A549 (cell line): ENCODE results near the gene CD47. TPM values are rescaled to one million over a fixed set of nuclear protein-coding genes. Genes with fewer than 3 reads are reported as not detected.

ENCODE experiments used
- ATAC-seq, 2 experiments: fragments of 200-7000 bp in 1 of 2; fragments of >200 bp in 1 of 2; cut with Nextera tagmentation in 1 of 2; cut with Tn5 transposase in 1 of 2; 3 replicates each; pipeline versions ENCODE4 v1.8.0 to v1.9.1; 2018 to 2020; ENCODE audit warnings: mild to moderate bottlenecking in 1 of 2, moderate library complexity in 1 of 2
- CTCF ChIA-PET: fragments of 300-600 bp; sonication (Branson Sonifier 250); formaldehyde crosslinking; extraction: SDS; loops from one replicate; lab custom pipeline; 2021; ENCODE audit warnings: antibody characterized with exemption, inconsistent platforms; lab: Yijun Ruan, JAX
- POLR2A ChIA-PET: fragments of 350-600 bp; formaldehyde crosslinking; extraction: SDS; loops from one replicate; lab custom pipeline; 2021; ENCODE audit warnings: antibody characterized with exemption, inconsistent platforms; lab: Yijun Ruan, JAX
- DNase-seq, 2 experiments: peaks; one replicate each; pipeline versions ENCODE4 v3.0.0 to v3.0.0-alpha.2; 2011 to 2016; ENCODE audit warnings: low read depth in 1 of 2, low spot score in 1 of 2
- FAIRE-seq: peaks from 2 replicates; lab custom pipeline; 2011; peaks lifted over from hg19 to GRCh38; lab: Jason Lieb, UNC
- H3K27ac ChIP-seq, 2 experiments: fragments of >200 bp; sonication (Bioruptor Twin); formaldehyde crosslinking; 3 replicates each; pipeline ENCODE4 v1.5.1; 2016 to 2017
- H3K4me1 ChIP-seq: fragments of >200 bp; sonication (Bioruptor Twin); formaldehyde crosslinking; 3 replicates; pipeline ENCODE4 v1.6.1; 2016
- H3K4me2 ChIP-seq: fragments of >200 bp; sonication (Bioruptor Twin); formaldehyde crosslinking; 3 replicates; pipeline ENCODE4 v1.6.1; 2016
- H3K4me3 ChIP-seq: fragments of >200 bp; sonication (Bioruptor Twin); formaldehyde crosslinking; 3 replicates; pipeline ENCODE4 v1.5.1; 2016
- H3K9me3 ChIP-seq: fragments of >200 bp; sonication (Bioruptor Twin); formaldehyde crosslinking; 3 replicates; pipeline ENCODE4 v1.6.1; 2016
- CBX8 ChIP-seq: fragments of 200-600 bp; sonication (generic); IDR thresholded peaks from 2 replicates; pipeline ENCODE4 v1.6.1; 2016
- CEBPB ChIP-seq, 2 experiments: fragments of >200 bp in 1 of 2; sonication (Bioruptor Twin) in 1 of 2; formaldehyde crosslinking in 1 of 2; IDR thresholded peaks; 2 replicates each; pipeline ENCODE4 v1.6.1; 2012 to 2016
- CHD2 ChIP-seq: fragments of 150-350 bp; IDR thresholded peaks from 2 replicates; pipeline ENCODE4 v1.6.1; 2014; ENCODE audit warnings: low read length; ENCODE audit not compliant: partially characterized antibody
- CHD4 ChIP-seq: fragments of 200-600 bp; sonication (generic); IDR thresholded peaks from 2 replicates; pipeline ENCODE4 v1.6.1; 2016; ENCODE audit warnings: antibody characterized with exemption, mild to moderate bottlenecking, borderline replicate concordance
- CTCF ChIP-seq: fragments of >200 bp; sonication (Bioruptor Twin); formaldehyde crosslinking; IDR thresholded peaks from 3 replicates; pipeline ENCODE4 v1.5.1; 2016
- E2F6 ChIP-seq: IDR thresholded peaks from 2 replicates; pipeline ENCODE4 v1.6.1; 2012; ENCODE audit warnings: low read depth, borderline replicate concordance
- EHMT2 ChIP-seq: fragments of 200-600 bp; sonication (generic); IDR thresholded peaks from 2 replicates; pipeline ENCODE4 v1.6.1; 2016; ENCODE audit warnings: antibody characterized with exemption, low read depth, mild to moderate bottlenecking, moderate library complexity
- ESRRA ChIP-seq: fragments of 150-350 bp; IDR thresholded peaks from 2 replicates; pipeline ENCODE4 v1.6.1; 2014; ENCODE audit warnings: mild to moderate bottlenecking, low read length, borderline replicate concordance
- HES2 ChIP-seq: fragments of >200 bp; sonication (Bioruptor Twin); formaldehyde crosslinking; IDR thresholded peaks from 2 replicates; pipeline ENCODE4 v1.6.1; 2016
- HOXA7 ChIP-seq: fragments of 250-450 bp; sonication (Bioruptor Pico); IDR thresholded peaks from 2 replicates; pipeline ENCODE4 v1.5.0; 2020; ENCODE audit warnings: mild to moderate bottlenecking, moderate library complexity
- JUN ChIP-seq, 2 experiments: fragments of >200 bp; sonication (Bioruptor Twin); formaldehyde crosslinking; IDR thresholded peaks; 2 replicates in 1 of 2; 3 replicates in 1 of 2; pipeline ENCODE4 v1.6.1; 2016 to 2017
- KDM5A ChIP-seq: fragments of 200-600 bp; sonication (generic); IDR thresholded peaks from 2 replicates; pipeline ENCODE4 v1.6.1; 2016; ENCODE audit warnings: antibody characterized with exemption, mild to moderate bottlenecking
- MAFK ChIP-seq: fragments of 450-650 bp; IDR thresholded peaks from 2 replicates; pipeline ENCODE4 v1.6.1; 2014; ENCODE audit not compliant: partially characterized antibody
- MAX ChIP-seq: IDR thresholded peaks from 2 replicates; pipeline ENCODE4 v1.6.1; 2012
- MAZ ChIP-seq: fragments of 150-350 bp; IDR thresholded peaks from 2 replicates; pipeline ENCODE4 v1.6.1; 2014; ENCODE audit warnings: antibody characterized with exemption, low read depth, low read length, borderline replicate concordance
- NFE2L2 ChIP-seq: fragments of 150-350 bp; conservative IDR thresholded peaks from 2 replicates; pipeline ENCODE4 v1.6.1; 2014; ENCODE audit warnings: low read length
- NPAS2 ChIP-seq: fragments of 250-450 bp; sonication (Bioruptor Pico); IDR thresholded peaks from 2 replicates; pipeline ENCODE4 v1.8.0; 2022; ENCODE audit warnings: mild to moderate bottlenecking, moderate library complexity, borderline replicate concordance
- NR3C1 ChIP-seq: fragments of >200 bp; sonication (Bioruptor Twin); formaldehyde crosslinking; IDR thresholded peaks from 3 replicates; pipeline ENCODE4 v1.6.1; 2017
- RARB ChIP-seq: fragments of 250-450 bp; sonication (Bioruptor Pico); IDR thresholded peaks from 2 replicates; pipeline ENCODE4 v1.8.0; 2021; ENCODE audit warnings: mild to moderate bottlenecking, moderate library complexity
- RFX5 ChIP-seq: fragments of 450-650 bp; IDR thresholded peaks from 2 replicates; pipeline ENCODE4 v1.7.1; 2014; ENCODE audit warnings: antibody characterized with exemption, mild to moderate bottlenecking, moderate library complexity
- RNF2 ChIP-seq: fragments of 200-600 bp; sonication (generic); IDR thresholded peaks from 2 replicates; pipeline ENCODE4 v1.6.1; 2016; ENCODE audit warnings: low read depth, mild to moderate bottlenecking, antibody characterized with exemption, moderate library complexity, borderline replicate concordance
- SMC3 ChIP-seq: fragments of >200 bp; sonication (Bioruptor Twin); formaldehyde crosslinking; IDR thresholded peaks from 3 replicates; pipeline ENCODE4 v1.6.1; 2018; ENCODE audit warnings: inconsistent platforms
- ZFP36 ChIP-seq: fragments of 450-650 bp; IDR thresholded peaks from 2 replicates; pipeline ENCODE4 v1.6.1; 2014; ENCODE audit warnings: borderline replicate concordance; ENCODE audit not compliant: partially characterized antibody
- ZNF302 ChIP-seq: fragments of 250-450 bp; sonication (Bioruptor Pico); IDR thresholded peaks from 2 replicates; pipeline ENCODE4 v1.9.0; 2021; ENCODE audit warnings: inconsistent platforms, mild to moderate bottlenecking, moderate library complexity
- whole genome bisulfite sequencing: methylation state at CpG from one replicate; pipeline ENCODE4 v1.1.6; 2017; ENCODE audit errors: missing lambda C conversion rate; 5-methylcytosine and 5-hydroxymethylcytosine counted together
- polyA plus RNA-seq, 4 experiments: library from polyadenylated mRNA; depleted of rRNA in 3 of 4; stranded (reverse); fragments of >200 nt; fragmentation: RNase III in 1 of 4; extraction: RNeasy Plus Mini Kit Qiagen cat#74134 plus additional on column Dnase treatment in 1 of 4; gene quantifications; 2 replicates in 3 of 4; 3 replicates in 1 of 4; pipeline ENCODE4 v1.2.3, GENCODE V29; 2011 to 2017

Gene CD47
- polyA plus RNA-seq, 2 of the 4 experiments (the other 2 are of a cell fraction), result 31.0 to 35.9 TPM

GRCh38 chr3:107994956-107995715 is 95.7 kb downstream of the CD47 start:
- no peak overlapping the region for H3K27ac ChIP-seq

GRCh38 chr3:107994181-107994580 is 96.7 kb downstream of the CD47 start:
- H3K9me3 ChIP-seq, result no peaks in the 10 kb centered on the region
- no peak overlapping the region for H3K4me3 ChIP-seq
- ATAC-seq (peak in 1 of 2 experiments; percentile 45; a peak in 1 of 6 replicates), DNase-seq (no peak), FAIRE-seq (no peak)
- peak overlapping the region; percentile 40 for H3K4me2 ChIP-seq
- H3K27ac ChIP-seq, result peak overlapping the region in 1 of 2 experiments; percentile 26; a peak in 3 of 6 replicates
- POLR2A ChIA-PET, result no interaction called here
- CTCF ChIA-PET, result interaction anchor here (0.6 to 2.5 kb wide), 4 partner anchors 10 to 491 kb away, joined by 3 to 11 read pairs (median 4); no protein-coding TSS in a partner anchor
- H3K4me1 ChIP-seq, result peaks cover 28% of the 10 kb centered on the region
- 63% methylated on average over 2 of the region's 2 CpGs for WGBS
- no peak for TF ChIP-seq E2F6
- no peak for TF ChIP-seq ZFP36
- TF ChIP-seq NPAS2, result no peak
- no peak for TF ChIP-seq HOXA7
- no peak for TF ChIP-seq CHD4

More at GRCh38 chr3:107994956-107995715, 95.7 kb downstream of the CD47 start:
- 69% methylated on average over 4 of the region's 4 CpGs for WGBS
- Histone ChIP-seq H3K4me3 (no peak overlapping the region), H3K4me2 (no peak overlapping the region), H3K4me1 (peaks cover 30% of the 10 kb centered on the region), H3K9me3 (no peaks in the 10 kb centered on the region)
- TF ChIP-seq MAZ, result no peak
- no peak for TF ChIP-seq EHMT2
- TF ChIP-seq MAFK, result no peak
- no peak for TF ChIP-seq CTCF
- TF ChIP-seq NR3C1, result no peak
- TF ChIP-seq CBX8, result no peak
- TF ChIP-seq HES2, result no peak
- TF ChIP-seq MAX, result no peak
- no peak for TF ChIP-seq JUN (IDR thresholded peaks at IDR 0.05)
- TF ChIP-seq SMC3, result no peak
- TF ChIP-seq CEBPB (IDR thresholded peaks at IDR 0.05), result no peak
- no peak for TF ChIP-seq ZNF302 (CRISPR knock-in tag)
- no peak for TF ChIP-seq RFX5
- TF ChIP-seq KDM5A, result no peak
- TF ChIP-seq RARB (CRISPR knock-in tag), result no peak
- no peak for TF ChIP-seq NFE2L2
- TF ChIP-seq CHD2, result no peak
- TF ChIP-seq RNF2, result no peak
- no peak for TF ChIP-seq HOXA7
- TF ChIP-seq ESRRA, result no peak
- FAIRE-seq, result peak; percentile 39
- no peak for DNase-seq
- ATAC-seq, result no peak
- ChIA-PET CTCF (interaction anchor here (1.0 to 2.5 kb wide), 4 partner anchors 9 to 67 kb away, joined by 3 to 11 read pairs (median 4); no protein-coding TSS in a partner anchor), POLR2A (no interaction called here)
